HCT116 (cell line): ENCODE results near the gene COL21A1. TPM values are rescaled to one million over a fixed set of nuclear protein-coding genes. Genes with fewer than 3 reads are reported as not detected.

Source experiments
- ATAC-seq: fragments of 200-7000 bp; cut with Tn5 transposase; 2 replicates; pipeline ENCODE4 v1.9.1; 2020; ENCODE audit warnings: mild to moderate bottlenecking, moderate library complexity
- BruUV-seq: library from RNA; stranded (reverse); fragments of 400-500 nt; replicated peaks from 2 replicates; lab custom pipeline; 2021; lab: Mats Ljungman, UMichigan
- CTCF ChIA-PET: fragments of 300-600 bp; sonication (Branson Sonifier 250); formaldehyde crosslinking; loops from one replicate; lab custom pipeline; 2021; ENCODE audit warnings: antibody characterized with exemption; lab: Charles Lee
- POLR2A ChIA-PET: fragments of 300-600, 350-600 bp; sonication (Branson Sonifier 250); formaldehyde crosslinking; loops from one replicate; lab custom pipeline; 2021; ENCODE audit warnings: antibody characterized with exemption; lab: Charles Lee
- RAD21 ChIA-PET, 2 experiments: fragments of 300-600 bp; sonication (Branson Sonifier 250); formaldehyde crosslinking; loops; one replicate each; lab custom pipeline; 2023; ENCODE audit warnings: low total read pairs in 2 of 2; ENCODE audit not compliant: uncharacterized antibody in 2 of 2, unreplicated experiment in 2 of 2, low non-redundant PET in 1 of 2; lab: Charles Lee
- DNase-seq: peaks from one replicate; pipeline ENCODE4 v3.0.0-alpha.2; 2010; ENCODE audit warnings: low read depth, low spot score
- H2AFZ ChIP-seq: fragments of 200-600 bp; shearing (Covaris generic), sonication (generic); 2 replicates; pipeline ENCODE4 v1.6.1; 2017; ENCODE audit warnings: low read depth, mixed run types, mixed read lengths, antibody characterized with exemption, low read length; ENCODE audit not compliant: poor library complexity, severe bottlenecking
- H3K27ac ChIP-seq: 2 replicates; pipeline ENCODE4 v1.5.1; 2012; ENCODE audit warnings: low read depth, low read length
- H3K27me3 ChIP-seq: fragments of 200-600 bp; sonication (generic); 2 replicates; pipeline ENCODE4 v1.6.1; 2016; ENCODE audit warnings: mixed run types, low read length, mixed read lengths; ENCODE audit not compliant: insufficient read depth
- H3K36me3 ChIP-seq, 2 experiments: fragments of 200-500 bp in 1 of 2; fragments of 200-600 bp in 1 of 2; sonication (Bioruptor generic) in 1 of 2; sonication (generic) in 1 of 2; 2 replicates each; pipeline versions ENCODE4 v1.5.1 to v1.6.1; 2014 to 2016; ENCODE audit warnings: low read length in 2 of 2, inconsistent platforms in 1 of 2, mixed read lengths in 1 of 2, mixed run types in 1 of 2; ENCODE audit not compliant: insufficient read depth in 2 of 2, control insufficient read depth in 1 of 2
- H3K4me1 ChIP-seq, 2 experiments: fragments of 200-600 bp in 1 of 2; sonication (generic) in 1 of 2; 2 replicates each; pipeline versions ENCODE4 v1.5.1 to v1.6.1; 2012 to 2017; ENCODE audit warnings: low read length in 2 of 2, inconsistent platforms in 1 of 2, mild to moderate bottlenecking in 1 of 2, mixed read lengths in 1 of 2, mixed run types in 1 of 2, moderate library complexity in 1 of 2; ENCODE audit not compliant: insufficient read depth in 2 of 2, control insufficient read depth in 1 of 2
- H3K4me2 ChIP-seq: fragments of 200-600 bp; sonication (generic); 2 replicates; pipeline ENCODE4 v1.6.1; 2017; ENCODE audit warnings: mixed run types, low read length, mixed read lengths
- H3K4me3 ChIP-seq, 2 experiments: fragments of 200-600 bp in 1 of 2; sonication (generic) in 1 of 2; replicated peaks in 1 of 2; 2 replicates each; pipeline ENCODE4 v1.5.1; 2011 to 2016; ENCODE audit warnings: low read length in 2 of 2, control low read depth in 1 of 2, low read depth in 1 of 2, mild to moderate bottlenecking in 1 of 2, mixed read lengths in 1 of 2, mixed run types in 1 of 2
- H3K79me2 ChIP-seq: fragments of 200-600 bp; sonication (generic); 2 replicates; pipeline ENCODE4 v1.6.1; 2017; ENCODE audit warnings: mild to moderate bottlenecking, mixed run types, low read length, moderate library complexity, mixed read lengths; ENCODE audit not compliant: insufficient read depth
- H3K9ac ChIP-seq: fragments of 200-600 bp; sonication (generic); 2 replicates; pipeline ENCODE4 v1.6.1; 2016; ENCODE audit warnings: low read length, mixed read lengths
- H3K9me2 ChIP-seq: fragments of 200-600 bp; sonication (generic), shearing (Covaris generic); 2 replicates; pipeline ENCODE4 v1.6.1; 2017; ENCODE audit warnings: mixed run types, mild to moderate bottlenecking, moderate library complexity; ENCODE audit not compliant: insufficient read depth
- H3K9me3 ChIP-seq, 2 experiments: fragments of 200-500 bp in 1 of 2; fragments of 200-600 bp in 1 of 2; sonication (Bioruptor generic) in 1 of 2; sonication (generic) in 1 of 2; 2 replicates each; pipeline ENCODE4 v1.6.1; 2014 to 2017; ENCODE audit warnings: low read length in 2 of 2, mixed read lengths in 2 of 2, inconsistent platforms in 1 of 2, low read depth in 1 of 2, mild to moderate bottlenecking in 1 of 2, mixed run types in 1 of 2, moderate library complexity in 1 of 2; ENCODE audit not compliant: control insufficient read depth in 1 of 2, insufficient read depth in 1 of 2
- H4K20me1 ChIP-seq: fragments of 200-600 bp; sonication (generic), shearing (Covaris generic); 2 replicates; pipeline ENCODE4 v1.6.1; 2017; ENCODE audit warnings: mixed run types, mild to moderate bottlenecking, moderate library complexity; ENCODE audit not compliant: insufficient read depth
- ATF3 ChIP-seq: IDR thresholded peaks from 2 replicates; pipeline ENCODE4 v1.6.1; 2012
- CBX3 ChIP-seq: IDR thresholded peaks from 2 replicates; pipeline ENCODE4 v1.6.1; 2012; ENCODE audit warnings: low read depth
- CEBPB ChIP-seq: IDR thresholded peaks from 2 replicates; pipeline ENCODE4 v1.6.1; 2012; ENCODE audit warnings: low read depth
- REST ChIP-seq: IDR thresholded peaks from 2 replicates; pipeline ENCODE4 v1.6.1; 2012; ENCODE audit warnings: low read depth
- ZFX ChIP-seq: fragments of 450-650 bp; IDR thresholded peaks from 2 replicates; pipeline ENCODE4 v1.6.1; 2017
- intact Hi-C: fragments of 100-400 bp; cut with micrococcal nuclease; formaldehyde crosslinking; loops from 2 replicates; pipeline ENCODE4 v1.10.0; 2022
- total RNA-seq: library from RNA; stranded (reverse); gene quantifications from one replicate; pipeline ENCODE4 v1.2.1, GENCODE V29; 2021; ENCODE audit not compliant: unreplicated experiment

COL21A1 gene
- total RNA-seq, 1 experiment from 2014 or later: not detected

GRCh38 chr6:56143796-56144195, 103.6 kb downstream of the COL21A1 start (continued):
- TF ChIP-seq REST (no peak), ATF3 (no peak), CBX3 (no peak), CEBPB (no peak)
- TF ChIP-seq, all 23 proteins: peak for 0

- H3K4me1 ChIP-seq: no peaks in the 10 kb centered on the region
- H3K79me2 ChIP-seq: no peaks in the 10 kb centered on the region
- H3K9me2 ChIP-seq: no peaks in the 10 kb centered on the region
- DNase-seq (no peak), ATAC-seq (no peak)
- POLR2A ChIA-PET: no interaction called here
- H3K4me2 ChIP-seq: no peak overlapping the region
- no peaks in the 10 kb centered on the region for H3K36me3 ChIP-seq
- no peak overlapping the region for H3K9ac ChIP-seq
- H3K27ac ChIP-seq: no peak overlapping the region
- no peak for TF ChIP-seq ZFX
- RAD21 ChIA-PET: no interaction called here
- CTCF ChIA-PET: no interaction called here
- H2AFZ ChIP-seq: no peak overlapping the region
- intact Hi-C loops: no loop called here
- H3K9me3 ChIP-seq: no peaks in the 10 kb centered on the region
- no peak overlapping the region for H3K4me3 ChIP-seq
- no peaks in the 10 kb centered on the region for H4K20me1 ChIP-seq
- H3K27me3 ChIP-seq: no peaks in the 10 kb centered on the region
- BruUV-seq: no TSS peak
Measured at GRCh38 chr6:56140090-56140489, 107.3 kb downstream of the COL21A1 start.
